GM21786 (cell line): Measurements from ENCODE around the gene DBT.
A peak's percentile ranks its signal among the peaks of the same experiment; 100 is the strongest.
"Not testable (repeated sequence)": the region's sequence is repeated elsewhere in the genome, so short reads cannot be mapped to it uniquely, and the experiment has no call there.

ENCODE experiments used
- ATAC-seq: cut with Tn5 transposase; IDR thresholded peaks from one replicate; pipeline ENCODE4 v1.9.1; 2021; ENCODE audit not compliant: unreplicated experiment

DBT gene

DNA sequence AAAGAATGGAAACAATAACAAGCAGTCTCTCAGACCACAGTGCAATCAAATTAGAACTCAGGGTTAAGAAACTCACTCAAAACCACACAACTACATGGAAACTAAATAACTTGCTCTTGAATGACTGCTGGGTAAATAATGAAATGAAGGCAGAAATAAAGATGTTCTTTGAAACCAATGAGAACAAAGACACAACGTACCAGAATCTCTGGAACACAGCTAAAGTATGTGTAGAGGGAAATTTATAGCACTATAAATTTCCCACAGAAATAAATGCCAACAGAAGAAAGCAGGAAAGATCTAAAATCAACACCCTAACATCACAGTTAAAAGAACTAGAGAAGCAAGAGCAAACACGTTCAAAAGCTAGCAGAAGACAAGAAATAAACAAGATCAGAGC lies 46.9 kb downstream of the DBT start:
- ATAC-seq, result not testable (repeated sequence)

DNA sequence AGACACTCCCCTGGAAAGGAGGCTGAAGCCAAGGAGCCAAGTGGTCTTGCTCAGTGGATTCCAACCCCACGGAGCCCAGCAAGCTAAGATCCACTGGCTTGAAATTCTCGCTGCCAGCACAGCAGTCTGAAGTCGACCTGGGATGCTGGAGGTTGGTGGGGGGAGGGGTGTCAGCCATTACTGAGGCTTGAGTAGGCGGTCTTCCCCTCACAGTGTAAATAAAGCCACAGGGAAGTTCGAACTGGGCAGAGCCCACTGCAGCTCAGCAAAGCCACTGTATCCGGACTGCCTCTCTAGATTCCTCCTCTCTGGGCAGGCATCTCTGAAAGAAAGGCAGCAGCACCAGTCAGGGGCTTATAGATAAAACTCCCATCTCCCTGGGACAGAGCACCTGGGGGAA lies 49.6 kb downstream of the DBT start:
- not testable (repeated sequence) for ATAC-seq

DNA sequence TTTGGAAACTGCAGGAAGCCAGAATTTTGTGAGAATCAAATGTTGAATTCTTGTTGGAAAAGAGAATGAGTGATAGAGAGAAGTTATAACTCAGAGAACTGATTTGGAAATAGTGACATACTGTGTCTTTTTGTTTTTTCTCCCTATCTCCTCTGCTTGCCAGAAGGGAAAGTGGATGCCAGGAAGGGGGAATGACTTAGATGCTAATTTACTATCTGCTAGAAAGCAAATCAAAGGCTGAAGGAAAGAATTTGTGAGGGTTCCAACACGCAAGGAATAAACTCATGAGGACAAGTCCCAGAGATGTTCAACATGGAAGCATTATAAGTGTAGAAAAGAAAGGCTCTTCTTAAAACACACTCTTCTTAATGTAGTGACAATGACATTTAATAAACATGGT lies 51.0 kb downstream of the DBT start:
- ATAC-seq, result no peak

DNA sequence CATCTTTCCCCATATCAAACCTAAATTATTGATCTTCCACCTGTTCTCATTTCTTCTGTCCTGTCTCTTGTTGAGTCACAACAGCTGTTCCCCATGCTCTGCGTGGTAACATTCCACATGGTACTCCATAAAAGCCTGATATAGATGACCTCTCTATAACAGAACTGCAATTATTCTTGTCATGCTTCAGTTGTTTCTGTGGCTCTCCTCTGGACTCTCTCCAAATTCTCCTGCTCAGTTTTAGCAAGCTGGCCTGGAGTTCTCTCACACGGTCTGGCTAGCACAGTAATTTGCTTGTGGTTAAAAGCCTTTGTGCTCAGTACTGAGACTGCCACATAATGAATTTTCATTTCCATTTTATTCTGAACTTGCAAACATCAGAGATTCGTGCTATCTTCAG lies 61.0 kb downstream of the DBT start:
- ATAC-seq, result peak; percentile 39

DNA sequence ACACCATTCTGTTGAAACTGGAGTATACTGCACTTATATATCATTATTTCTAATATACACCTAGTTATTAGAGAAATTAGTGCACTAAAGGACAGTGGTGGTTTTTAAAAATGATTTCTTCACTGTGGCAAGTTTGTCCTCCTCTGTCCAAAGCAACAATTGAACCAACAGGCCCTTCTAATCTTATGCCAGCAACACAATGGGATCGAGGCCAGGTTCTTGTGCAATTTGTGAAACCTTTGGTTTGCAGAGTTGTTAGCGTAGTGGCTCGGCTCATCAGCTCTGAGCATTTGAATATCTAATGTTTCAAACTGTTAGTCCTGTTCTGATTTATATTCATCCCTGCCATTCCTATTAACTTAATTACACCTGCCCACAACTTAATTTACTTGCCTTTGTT lies 61.7 kb downstream of the DBT start:
- ATAC-seq, result no peak

DNA sequence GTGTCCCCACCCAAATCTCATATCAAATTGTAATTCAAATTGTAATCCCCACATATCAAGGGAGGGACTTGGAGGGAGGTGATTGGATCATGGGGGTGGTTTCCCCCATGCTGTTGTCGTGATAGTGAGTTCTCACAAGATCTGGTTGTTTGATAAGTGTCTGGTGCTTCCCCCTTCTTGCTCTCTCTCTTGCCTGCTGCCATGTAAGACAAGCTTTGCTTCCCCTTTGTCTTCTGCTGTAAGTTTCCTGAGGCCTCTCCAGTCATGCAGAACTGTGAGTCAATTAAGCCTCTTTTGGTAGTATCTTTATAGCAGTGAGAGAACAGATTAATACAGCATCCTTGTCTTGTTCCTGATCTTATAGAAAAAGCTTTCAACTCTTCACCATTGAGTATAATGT lies 65.1 kb downstream of the DBT start:
- peak; percentile 85 for ATAC-seq

DNA sequence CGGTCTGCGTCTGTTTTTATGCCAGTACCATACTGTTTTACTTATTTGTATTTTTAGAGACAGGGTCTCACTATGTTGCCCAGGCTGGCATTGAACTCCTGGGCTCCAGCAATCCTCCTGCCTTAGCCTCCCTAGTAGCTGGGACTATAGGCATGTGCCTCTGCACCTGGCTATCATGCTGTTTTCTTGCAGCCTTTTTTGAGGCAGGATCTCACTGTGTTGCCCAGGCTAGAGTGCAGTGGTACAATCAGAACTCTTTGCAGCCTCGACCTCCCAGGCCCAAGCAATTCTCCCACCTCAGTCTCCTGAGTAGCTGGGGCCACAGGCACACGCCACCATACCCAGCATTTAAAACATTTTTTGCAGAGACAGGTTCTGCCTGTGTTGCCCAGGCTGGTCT lies 66.3 kb downstream of the DBT start:
- ATAC-seq, result no peak

DNA sequence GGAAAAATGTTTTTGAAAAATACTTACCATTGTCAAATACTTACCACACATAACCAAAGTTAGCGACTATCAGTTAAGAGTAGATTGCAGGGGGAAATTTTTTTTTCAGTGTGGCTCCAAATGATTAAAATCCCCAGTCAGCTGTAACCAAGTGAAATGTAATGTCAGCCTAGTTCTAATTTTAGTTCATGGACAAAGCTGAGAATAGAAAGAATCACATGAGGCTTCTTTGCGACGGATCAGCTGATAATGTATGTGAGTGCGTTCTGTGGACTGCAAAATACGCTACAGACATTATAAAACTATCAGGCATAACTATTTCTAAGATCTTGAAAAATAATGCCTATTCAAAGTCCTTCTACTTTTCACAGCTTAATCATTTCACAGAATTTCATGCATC lies 71.5 kb downstream of the DBT start, which contains the start of gene LRRC39:
LRRC39 (minus strand) TSS at position 166 of the 400 bp plus-strand sequence. CDS start 9,740 bp downstream, outside the sequence.
- ATAC-seq, result no peak

DNA sequence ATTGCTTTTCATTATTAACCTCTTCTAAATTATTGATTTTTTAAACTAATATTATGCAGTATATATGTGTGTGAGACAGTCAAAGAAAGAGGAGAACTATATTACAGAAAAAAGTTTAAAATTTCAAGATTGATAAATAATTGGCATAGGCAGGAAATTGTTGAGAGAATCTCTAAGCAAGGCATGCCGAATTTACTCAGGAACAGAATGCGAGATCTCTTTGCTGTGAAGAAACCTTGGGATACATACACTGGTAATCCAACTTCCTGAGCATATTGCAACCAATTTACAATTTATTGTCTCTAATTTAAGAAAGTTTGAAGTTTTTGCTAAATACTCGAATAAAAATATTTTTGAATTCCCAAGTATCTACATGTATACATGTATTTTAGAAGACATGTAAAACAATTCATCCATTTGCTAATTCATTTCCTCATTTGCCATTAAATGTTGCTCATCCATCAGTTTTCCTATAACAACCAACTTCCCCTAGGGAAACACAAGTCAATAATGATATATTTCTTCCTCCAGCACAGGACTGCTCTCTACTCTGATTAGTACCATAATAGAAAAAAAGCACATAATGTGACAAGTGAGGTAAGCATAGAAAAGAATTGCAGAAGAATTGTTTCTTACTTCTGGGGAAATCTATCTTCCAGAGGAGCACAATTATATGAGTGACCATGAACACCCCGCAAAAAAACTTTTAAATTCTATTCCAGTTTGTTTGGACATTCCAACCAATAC lies 72.2 kb downstream of the DBT start:
- ATAC-seq, result no peak

DNA sequence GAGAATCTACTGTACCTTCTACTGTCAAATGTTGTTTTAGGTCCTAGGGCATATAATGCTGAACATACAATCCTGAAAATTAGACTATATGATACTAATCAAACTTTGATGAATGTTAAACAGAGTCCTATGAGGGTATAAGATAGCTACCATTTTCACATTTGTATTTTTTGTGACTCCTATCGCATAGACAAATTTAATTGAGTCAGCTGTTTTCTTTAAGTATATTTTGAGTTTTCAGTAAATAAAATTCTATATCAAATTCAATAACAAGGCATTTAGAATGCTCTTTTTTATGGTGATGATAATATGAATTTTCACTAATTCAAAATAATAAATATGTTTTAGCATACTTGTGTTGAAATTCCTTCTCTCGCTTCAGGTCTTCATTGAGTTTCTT lies 81.6 kb downstream of the DBT start:
- ATAC-seq, result no peak

DNA sequence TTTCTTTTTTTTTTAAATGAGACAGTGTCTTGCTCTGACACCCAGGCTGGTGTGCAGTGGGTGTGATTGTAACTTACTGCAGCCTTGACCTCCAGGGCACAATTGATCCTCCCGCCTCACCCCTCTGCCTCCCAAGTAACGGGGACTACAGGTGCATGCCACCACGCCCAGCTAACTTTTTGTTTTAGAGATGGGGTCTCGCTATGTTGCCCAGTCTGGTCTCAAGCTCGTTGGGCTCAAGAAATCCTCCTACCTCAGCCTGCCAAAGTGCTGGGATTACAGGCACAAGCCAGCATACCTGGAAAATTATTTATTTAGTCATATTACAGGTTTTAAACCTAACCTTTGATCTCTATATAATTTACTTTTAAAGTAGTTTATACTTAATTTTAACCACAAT lies 84.9 kb downstream of the DBT start:
- ATAC-seq, result no peak

DNA sequence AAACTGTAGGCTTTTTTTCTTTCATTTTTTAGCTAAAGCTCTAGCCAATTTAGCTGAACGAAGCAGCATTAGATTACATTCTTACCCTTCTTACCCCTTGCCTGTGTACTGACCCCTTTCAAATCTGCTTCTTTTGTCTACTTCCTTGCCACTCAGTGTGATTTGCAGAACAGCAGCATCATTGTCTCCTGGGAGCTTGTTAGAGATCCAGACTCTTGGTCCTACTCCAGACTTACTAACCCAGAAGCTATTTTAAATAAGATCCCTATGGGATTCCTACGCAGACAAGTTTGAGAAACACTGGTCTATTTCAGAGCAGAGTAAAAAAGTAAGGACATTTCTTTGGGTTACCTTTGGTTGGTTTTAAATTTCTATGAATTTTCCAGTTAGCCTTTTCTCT lies 85.4 kb downstream of the DBT start:
- ATAC-seq, result no peak

DNA sequence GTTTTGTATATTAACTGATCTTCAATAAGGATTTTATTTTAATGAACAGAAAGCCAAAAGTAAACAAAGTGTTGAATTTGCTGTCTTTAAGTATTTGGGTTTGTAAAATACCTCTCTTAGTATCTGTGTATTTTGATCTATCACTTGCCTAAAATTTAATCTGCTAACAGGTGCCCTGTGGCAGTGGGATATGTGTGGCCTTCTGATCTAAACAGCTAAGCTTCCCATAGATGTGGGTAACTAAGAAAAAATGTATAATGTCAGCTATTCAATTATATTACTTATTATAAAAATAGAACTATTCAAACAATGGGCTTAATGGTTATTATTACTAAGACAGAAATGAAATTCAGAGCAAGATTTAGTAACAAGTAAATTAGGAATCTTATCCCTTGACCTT lies 86.8 kb downstream of the DBT start:
- ATAC-seq, result no peak

DNA sequence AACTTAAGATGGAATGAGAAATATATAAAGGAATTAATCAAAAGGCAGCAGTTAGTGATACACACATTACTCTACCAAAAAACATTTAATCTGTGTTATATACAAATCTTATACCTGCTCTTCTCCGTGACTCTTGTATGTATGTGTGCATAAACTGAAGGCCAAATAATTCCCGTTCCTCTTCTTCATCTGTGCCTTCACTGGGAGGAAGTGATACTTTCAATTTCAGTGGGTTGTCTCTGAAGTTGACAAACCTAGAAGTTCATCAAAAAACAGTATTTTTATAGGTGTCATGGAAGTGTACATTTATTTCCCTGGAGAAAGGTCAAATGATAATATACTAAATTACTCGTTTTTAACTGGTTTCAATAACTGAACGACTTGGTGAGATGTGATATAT lies 97.4 kb downstream of the DBT start:
- peak; percentile 87 for ATAC-seq

DNA sequence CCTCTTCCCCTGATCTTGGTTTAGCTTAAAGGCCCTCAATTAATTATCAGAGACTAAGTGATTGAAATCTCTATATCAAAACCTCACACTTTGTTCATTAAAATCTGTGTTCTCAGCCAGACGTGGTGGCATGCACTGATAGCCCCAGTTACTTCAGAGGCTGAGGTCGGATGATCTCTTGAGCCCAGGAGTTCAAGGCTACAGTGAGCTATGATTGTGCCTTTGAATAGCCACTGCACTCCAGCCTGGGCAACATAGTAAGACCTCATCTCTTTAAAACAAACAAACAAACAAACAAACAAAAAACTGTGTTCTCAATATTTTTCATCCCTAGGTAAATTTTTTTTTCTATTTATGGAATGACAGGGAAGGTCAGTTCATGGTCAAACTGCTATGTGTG lies 98.0 kb downstream of the DBT start:
- no peak for ATAC-seq

DNA sequence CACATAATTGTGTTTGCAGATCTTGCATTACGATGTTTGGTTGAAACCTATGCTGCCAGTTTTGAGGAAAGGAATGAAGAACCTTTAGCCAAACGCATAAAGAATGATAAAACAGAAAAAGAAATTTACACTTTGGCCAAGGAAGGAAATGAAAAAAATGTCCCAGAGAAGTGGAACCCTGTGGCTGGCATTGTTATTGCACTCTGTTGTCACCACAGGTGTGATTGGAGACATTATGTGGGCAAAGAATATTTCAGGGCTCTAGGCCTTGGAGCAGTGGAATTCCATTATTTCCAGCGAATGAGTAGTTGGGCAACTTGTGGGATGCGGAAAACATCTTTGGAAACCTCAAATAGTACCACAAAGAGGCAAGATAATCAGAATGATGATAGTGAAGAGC lies 101.8 kb downstream of the DBT start:
- no peak for ATAC-seq

DNA sequence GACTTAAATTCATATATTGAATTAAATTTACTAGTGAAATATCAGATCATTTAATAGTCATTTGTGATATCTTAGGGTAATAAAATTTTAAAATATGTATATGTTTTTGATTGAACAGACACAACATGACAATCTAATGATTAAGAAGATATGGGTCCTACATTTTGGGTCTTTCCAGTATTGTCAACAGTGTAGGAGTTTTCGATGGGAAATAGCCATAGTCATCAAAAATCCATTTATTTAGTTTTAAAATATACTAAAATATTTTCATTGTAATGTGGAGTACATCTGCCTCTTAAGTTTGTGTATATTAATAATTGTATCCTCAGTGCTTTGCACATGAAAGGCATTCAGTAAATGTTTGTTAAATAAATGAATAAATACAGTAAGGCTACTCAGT lies 102.7 kb downstream of the DBT start:
- no peak for ATAC-seq

DNA sequence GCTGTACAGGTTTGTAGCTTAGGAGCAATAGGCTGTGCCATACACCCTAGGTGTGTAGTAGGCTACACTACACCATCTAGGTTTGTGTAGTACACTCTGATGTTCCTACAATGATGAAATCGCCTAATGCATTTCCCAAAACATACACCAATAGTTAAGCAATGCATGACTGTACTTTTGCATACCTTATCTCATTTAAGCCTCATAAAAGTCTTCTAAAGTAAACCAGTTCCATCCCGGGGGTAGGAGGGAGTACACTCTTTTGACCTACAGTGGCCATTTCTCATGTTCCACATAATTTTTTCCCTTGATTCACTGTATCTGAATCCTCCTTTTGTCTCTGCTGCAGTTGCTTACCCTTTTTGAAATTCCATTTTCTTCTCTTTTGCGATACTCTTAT lies 104.5 kb downstream of the DBT start:
- ATAC-seq, result no peak

DNA sequence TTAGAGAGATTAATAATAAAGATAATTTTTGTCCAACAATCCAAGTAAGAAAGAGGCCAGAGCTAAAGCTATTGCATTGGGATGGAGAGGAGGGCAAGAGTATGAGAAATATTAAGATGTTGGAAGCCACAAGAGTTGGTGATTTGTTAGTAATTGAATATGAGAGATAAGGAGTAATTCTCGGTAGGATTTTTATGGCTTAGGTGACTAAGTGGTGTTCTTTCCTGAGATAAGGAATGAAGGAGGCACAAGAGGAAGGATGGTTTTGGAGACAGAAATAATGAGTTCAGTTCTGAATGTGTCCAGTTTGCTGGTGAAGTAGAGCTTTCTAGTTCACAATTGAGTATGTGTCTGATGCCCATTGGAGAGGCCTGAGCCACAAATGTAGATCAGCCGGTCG lies 107.3 kb downstream of the DBT start:
- ATAC-seq, result no peak

DNA sequence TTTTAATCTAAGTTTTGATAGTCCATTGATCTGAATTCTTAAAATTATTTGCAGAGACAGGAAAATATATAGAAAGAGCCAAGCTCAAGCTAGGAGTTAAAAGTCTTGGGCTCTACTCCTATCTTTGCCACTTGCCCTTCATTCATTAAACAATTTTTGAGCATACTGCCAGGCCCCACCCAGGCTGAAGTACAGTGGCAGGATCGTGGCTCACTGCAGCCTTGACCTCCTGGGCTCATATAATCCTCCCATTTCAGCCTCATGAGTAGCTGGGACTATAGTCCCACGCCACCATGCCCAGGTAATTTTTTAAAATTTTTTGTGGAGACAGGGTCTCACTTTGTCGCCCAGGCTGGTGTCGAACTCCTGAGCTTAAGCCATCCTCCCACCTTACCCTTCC lies 108.4 kb downstream of the DBT start:
- ATAC-seq, result no peak

DNA sequence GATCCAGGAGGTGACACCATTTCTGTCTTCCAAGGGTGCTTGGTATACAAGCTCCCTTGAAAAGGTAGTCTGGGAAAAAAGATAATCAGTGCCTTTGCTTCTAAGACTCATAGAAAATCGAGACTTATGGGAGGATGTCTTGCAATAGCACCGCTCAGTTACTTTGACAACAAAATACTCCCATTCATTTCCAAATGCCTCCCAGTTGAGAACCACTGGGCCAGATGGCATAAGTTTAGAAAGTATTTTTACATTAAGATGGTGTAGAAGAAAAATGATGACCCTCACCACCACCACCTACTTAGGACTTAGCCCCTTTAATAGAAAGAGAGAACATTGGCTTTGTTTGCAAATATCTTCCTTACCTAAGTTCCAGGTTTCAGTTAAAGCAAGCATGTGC lies 112.0 kb downstream of the DBT start:
- ATAC-seq, result no peak
